Measurements from ENCODE around the gene CHST15. TPM values are rescaled to one million over a fixed set of nuclear protein-coding genes. Genes with fewer than 3 reads are reported as not detected.

The CHST15 gene
- polyA plus RNA-seq, 1 experiment: 6.2 TPM

- H3K4me3 ChIP-seq (ENCODE audit: low read depth, low read length): no peak overlapping the region
- TF ChIP-seq, protein P1, sequence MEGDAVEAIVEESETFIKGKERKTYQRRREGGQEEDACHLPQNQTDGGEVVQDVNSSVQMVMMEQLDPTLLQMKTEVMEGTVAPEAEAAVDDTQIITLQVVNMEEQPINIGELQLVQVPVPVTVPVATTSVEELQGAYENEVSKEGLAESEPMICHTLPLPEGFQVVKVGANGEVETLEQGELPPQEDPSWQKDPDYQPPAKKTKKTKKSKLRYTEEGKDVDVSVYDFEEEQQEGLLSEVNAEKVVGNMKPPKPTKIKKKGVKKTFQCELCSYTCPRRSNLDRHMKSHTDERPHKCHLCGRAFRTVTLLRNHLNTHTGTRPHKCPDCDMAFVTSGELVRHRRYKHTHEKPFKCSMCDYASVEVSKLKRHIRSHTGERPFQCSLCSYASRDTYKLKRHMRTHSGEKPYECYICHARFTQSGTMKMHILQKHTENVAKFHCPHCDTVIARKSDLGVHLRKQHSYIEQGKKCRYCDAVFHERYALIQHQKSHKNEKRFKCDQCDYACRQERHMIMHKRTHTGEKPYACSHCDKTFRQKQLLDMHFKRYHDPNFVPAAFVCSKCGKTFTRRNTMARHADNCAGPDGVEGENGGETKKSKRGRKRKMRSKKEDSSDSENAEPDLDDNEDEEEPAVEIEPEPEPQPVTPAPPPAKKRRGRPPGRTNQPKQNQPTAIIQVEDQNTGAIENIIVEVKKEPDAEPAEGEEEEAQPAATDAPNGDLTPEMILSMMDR (IDR thresholded peaks at IDR 0.05; ENCODE audit: insufficient read depth, low read depth, low read length): no peak
- peaks cover 2% of the 10 kb centered on the region; the same call in 1 of the 2 replicates for H3K27me3 ChIP-seq (ENCODE audit: control insufficient read depth, insufficient read depth, low read length)
- POLR2A ChIA-PET: no interaction called here
- CTCF ChIA-PET: interaction anchor here (0.6 kb wide), 1 partner anchor 16 kb away, joined by 4 read pairs; the partner anchor contains the start of gene CHST15
- no peak for DNase-seq (ENCODE audit: low read depth)
- no peaks in the 10 kb centered on the region for H3K36me3 ChIP-seq (ENCODE audit: control insufficient read depth, insufficient read depth, low read length)
Measured at GRCh38 chr10:124078028-124078427, 15.4 kb downstream of the CHST15 start.

DNA sequence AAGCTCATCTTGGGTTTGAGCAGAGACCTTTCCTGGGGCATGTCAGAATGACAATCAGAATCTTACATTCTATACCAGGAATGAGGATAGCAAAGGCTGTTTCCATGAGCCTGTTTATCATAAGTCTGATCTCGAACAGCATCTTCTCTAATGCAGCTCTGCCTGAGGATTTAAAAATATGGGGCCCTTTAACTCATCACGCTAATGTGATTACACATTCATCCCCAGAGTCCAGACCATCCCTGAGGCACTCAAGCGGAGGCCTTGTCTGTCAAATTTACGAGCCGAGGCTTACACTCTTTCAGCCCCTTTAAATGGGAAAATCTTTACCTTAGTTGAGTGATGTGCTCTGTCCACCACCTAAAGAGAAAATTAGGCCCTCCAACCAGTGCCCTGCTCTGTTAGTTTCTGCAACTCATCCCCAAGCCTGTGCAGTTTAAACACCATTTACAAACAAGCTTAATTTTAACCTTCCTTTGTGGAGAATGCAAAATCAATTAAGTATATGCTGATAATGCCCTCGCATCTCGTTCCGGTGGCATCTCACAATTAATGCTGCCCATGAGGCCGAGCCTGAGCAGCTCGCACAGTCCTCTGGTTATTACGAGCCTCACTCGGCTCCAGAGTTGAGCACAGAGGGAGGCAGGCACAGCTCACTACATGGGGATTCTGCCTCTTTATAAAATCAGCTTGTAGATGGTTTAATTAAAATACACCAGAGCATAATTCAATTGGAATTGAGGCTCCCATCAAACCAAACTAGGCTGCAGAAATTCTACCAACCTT, 16.0 kb downstream of the CHST15 start:
- TF ChIP-seq, protein P1 (IDR thresholded peaks at IDR 0.05; ENCODE audit: insufficient read depth, low read depth, low read length): no peak
- Histone ChIP-seq H3K4me3 (ENCODE audit: low read depth, low read length) (no peak overlapping the region), H3K27me3 (ENCODE audit: control insufficient read depth, insufficient read depth, low read length) (peaks cover 4% of the 10 kb centered on the region; the same call in 1 of the 2 replicates), H3K36me3 (ENCODE audit: control insufficient read depth, insufficient read depth, low read length) (no peaks in the 10 kb centered on the region)
- POLR2A ChIA-PET: no interaction called here
- no peak for DNase-seq (ENCODE audit: low read depth)
- CTCF ChIA-PET: no interaction called here

GRCh38 chr10:124076148-124076733, 17.2 kb downstream of the CHST15 start:
- ChIA-PET CTCF (no interaction called here), POLR2A (interaction anchor here (0.6 kb wide), 1 partner anchor 364 kb away, joined by 3 read pairs; no protein-coding TSS in a partner anchor)
- Histone ChIP-seq H3K36me3 (ENCODE audit: control insufficient read depth, insufficient read depth, low read length) (no peaks in the 10 kb centered on the region), H3K4me3 (ENCODE audit: low read depth, low read length) (no peak overlapping the region), H3K27me3 (ENCODE audit: control insufficient read depth, insufficient read depth, low read length) (peaks cover 4% of the 10 kb centered on the region; the same call in 1 of the 2 replicates)
- DNase-seq (ENCODE audit: low read depth): no peak
- TF ChIP-seq, protein P1 (IDR thresholded peaks at IDR 0.05; ENCODE audit: insufficient read depth, low read depth, low read length): no peak

- POLR2A ChIA-PET: interaction anchor here (0.6 kb wide), 1 partner anchor 365 kb away, joined by 3 read pairs; no protein-coding TSS in a partner anchor
- TF ChIP-seq, protein P1 (IDR thresholded peaks at IDR 0.05; ENCODE audit: insufficient read depth, low read depth, low read length): no peak
- Histone ChIP-seq H3K36me3 (ENCODE audit: control insufficient read depth, insufficient read depth, low read length) (no peaks in the 10 kb centered on the region), H3K27me3 (ENCODE audit: control insufficient read depth, insufficient read depth, low read length) (peaks cover 4% of the 10 kb centered on the region; the same call in 1 of the 2 replicates), H3K4me3 (ENCODE audit: low read depth, low read length) (no peak overlapping the region)
- CTCF ChIA-PET: interaction anchor here (0.9 kb wide), 1 partner anchor 15 kb away, joined by 3 read pairs; no protein-coding TSS in a partner anchor
- no peak for DNase-seq (ENCODE audit: low read depth)
Measured at GRCh38 chr10:124075231-124075955, 18.0 kb downstream of the CHST15 start.

Measured in BJ (cell line).